WI38 (cell line): ENCODE measurements around the gene COMTD1.
"Not testable (repeated sequence)": the region's sequence is repeated elsewhere in the genome, so short reads cannot be mapped to it uniquely, and the experiment has no call there.

ENCODE experiments used
- H3K4me3 ChIP-seq: 2 replicates; pipeline ENCODE4 v1.5.1; 2011; ENCODE audit warnings: low read depth, mild to moderate bottlenecking, control low read depth, low read length
- CTCF ChIP-seq: IDR thresholded peaks from 2 replicates; pipeline ENCODE4 v1.5.1; 2012; ENCODE audit warnings: low read depth, mild to moderate bottlenecking, control low read depth, low read length

Gene COMTD1

GRCh38 chr10:75229971-75230370 lies 5.8 kb downstream of the COMTD1 start:
- no peak for TF ChIP-seq CTCF
- no peak overlapping the region for H3K4me3 ChIP-seq

DNA sequence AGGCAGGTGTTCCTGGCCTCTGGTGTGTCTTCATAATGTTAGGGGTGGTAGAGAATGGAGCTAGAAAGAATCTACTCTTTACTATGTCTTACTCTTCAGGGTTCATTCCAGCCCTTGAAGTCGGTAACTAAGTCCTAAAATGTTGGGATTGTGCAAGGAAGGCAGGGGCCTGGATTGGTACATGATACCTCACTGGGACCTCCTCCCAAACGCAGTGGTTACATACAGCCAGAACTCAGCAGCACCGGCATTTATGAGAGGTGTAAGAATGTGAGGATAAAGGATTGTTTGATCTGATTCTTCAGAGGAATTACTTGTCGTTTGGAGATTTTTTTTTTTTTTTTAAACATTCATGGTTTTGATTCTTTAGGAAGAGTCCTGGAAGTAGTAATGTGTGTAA lies 6.9 kb downstream of the COMTD1 start:
- no peak for TF ChIP-seq CTCF
- H3K4me3 ChIP-seq: no peak overlapping the region

DNA sequence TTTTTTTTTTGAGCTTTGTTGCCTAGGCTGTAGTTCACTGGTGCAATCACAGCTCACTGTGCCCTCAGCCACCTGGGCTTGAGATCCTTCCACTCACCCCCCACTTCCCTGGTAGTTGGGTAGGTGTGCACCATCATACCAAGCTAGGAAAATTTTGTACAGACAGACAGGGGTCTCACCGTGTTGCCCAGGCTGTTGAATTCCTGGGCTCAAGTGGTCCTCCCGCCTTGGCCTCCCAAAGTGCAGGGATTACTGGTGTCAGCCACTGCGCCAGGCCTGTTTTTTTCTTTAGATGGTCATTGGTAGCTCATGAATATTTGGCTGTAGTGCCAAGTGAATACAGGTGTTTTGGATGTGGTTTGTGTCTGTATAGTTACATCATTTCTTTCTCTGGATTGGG lies 7.5 kb downstream of the COMTD1 start:
- H3K4me3 ChIP-seq: no peak overlapping the region
- TF ChIP-seq CTCF: no peak

DNA sequence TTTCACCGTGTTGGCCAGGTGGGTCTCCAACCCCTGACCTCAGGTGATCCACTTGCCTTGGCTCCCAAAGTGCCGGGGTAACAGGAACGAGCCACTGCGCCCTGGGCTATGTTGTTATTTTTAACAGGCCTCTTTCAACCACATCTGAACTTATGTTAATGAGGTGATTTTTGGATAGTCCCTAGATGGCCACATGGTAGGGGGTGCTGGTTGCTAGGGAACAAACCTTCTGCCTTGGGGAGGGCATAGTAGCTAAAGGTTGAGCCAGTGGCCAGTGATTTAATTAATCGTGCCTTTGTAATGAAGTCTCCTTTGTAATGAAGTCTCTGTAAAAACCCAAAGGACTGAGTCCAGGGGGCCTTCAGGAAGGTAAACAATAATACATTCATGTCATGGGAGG lies 9.1 kb downstream of the COMTD1 start:
- H3K4me3 ChIP-seq: no peak overlapping the region
- no peak for TF ChIP-seq CTCF

DNA sequence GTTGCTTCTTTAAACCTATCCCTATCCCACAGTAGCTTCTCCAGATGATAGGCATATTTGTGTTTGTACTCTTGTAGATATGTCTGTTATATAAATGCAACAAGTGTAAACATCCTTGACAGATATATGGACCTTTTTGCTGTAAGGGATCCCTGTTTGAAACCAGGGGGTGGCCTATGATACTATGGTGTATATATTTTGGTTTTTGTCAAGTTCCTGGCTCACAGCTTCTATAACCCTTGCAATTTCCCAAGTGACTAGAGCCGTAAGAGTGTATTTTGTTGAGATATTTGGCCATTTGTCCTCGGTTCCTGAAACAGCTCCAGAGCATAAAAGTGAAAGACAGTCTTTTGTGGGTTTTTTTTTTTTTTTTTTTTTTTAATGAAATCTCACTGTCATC lies 9.7 kb downstream of the COMTD1 start:
- H3K4me3 ChIP-seq: no peak overlapping the region
- no peak for TF ChIP-seq CTCF

DNA sequence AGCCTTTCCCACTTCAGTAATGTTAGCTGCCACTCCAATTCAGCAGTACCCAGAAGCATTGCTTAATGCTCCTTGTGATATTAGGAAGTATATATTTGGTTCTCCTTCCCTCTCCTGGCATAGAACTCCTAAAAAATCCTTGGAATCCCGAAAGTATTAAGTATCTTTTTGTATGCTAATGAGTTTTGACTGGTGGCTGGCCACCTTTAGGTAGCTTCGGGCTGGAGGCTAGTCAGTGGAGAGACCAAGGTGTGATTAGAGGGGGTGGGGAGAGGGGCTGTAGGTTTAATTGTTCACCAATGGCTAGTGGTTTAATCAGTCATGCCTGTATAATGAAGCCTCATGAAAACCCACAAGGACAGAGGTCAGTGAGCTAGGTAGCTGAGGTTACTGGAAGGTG lies 12.2 kb downstream of the COMTD1 start:
- no peak for TF ChIP-seq CTCF
- H3K4me3 ChIP-seq: no peak overlapping the region

- H3K4me3 ChIP-seq: not testable (repeated sequence)
Observed at GRCh38 chr10:75221492-75221891, 14.3 kb downstream of the COMTD1 start.

GRCh38 chr10:75220274-75220673 lies 15.5 kb downstream of the COMTD1 start:
- TF ChIP-seq CTCF: no peak
- no peak overlapping the region for H3K4me3 ChIP-seq
